Retinal pigment epithelial cell (primary cell): ENCODE results near the gene ADORA1.

Experiments used
- DNase-seq: peaks from one replicate; pipeline ENCODE4 v3.0.0-alpha.2; 2010; ENCODE audit warnings: low read depth
- H3K4me3 ChIP-seq: 2 replicates; pipeline ENCODE4 v1.5.1; 2011; ENCODE audit warnings: mild to moderate bottlenecking, low read length, control low read depth, moderate library complexity
- TF ChIP-seq, protein P1 (sequence below): conservative IDR thresholded peaks from 2 replicates; pipeline ENCODE4 v1.5.1; 2011; ENCODE audit warnings: low read depth, low read length, control low read depth, inconsistent platforms

ADORA1 gene

DNA sequence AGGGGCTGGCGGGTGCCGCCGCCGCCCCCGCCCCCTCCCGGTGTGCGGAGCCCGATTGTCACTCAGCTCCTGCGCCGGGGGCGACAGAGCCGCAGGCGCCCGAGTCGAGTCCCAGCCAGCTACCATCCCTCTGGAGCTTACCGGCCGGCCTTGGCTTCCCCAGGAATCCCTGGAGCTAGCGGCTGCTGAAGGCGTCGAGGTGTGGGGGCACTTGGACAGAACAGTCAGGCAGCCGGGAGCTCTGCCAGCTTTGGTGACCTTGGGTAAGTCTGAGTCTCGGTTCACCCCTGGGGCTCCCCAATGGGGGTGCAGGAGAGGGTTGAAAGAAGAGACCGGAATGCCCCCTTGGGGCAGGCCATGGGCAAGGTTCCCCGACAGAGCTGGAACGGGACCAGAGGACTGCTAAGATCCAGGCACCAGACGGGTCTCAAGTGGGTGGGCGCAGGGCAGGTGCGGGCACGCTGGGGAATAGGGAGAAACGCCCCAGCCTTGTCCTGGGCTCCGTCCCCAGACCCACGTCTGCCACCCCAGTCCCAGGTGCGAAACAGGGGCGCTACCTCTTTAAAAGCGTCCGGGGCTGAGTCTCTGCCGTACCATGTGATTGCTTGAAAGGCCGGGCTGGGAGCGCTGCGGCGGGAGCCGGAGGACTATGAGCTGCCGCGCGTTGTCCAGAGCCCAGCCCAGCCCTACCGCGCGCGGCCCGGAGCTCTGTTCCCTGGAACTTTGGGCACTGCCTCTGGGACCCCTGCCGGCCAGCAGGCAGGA lies at the start of gene ADORA1:
ADORA1 (plus strand) TSS at position 61 of the 765 bp plus-strand sequence. CDS start 1,116 bp downstream, outside the sequence.
- H3K4me3 ChIP-seq: peak within 1 kb of the TSS; percentile 55
- TF ChIP-seq, protein P1, sequence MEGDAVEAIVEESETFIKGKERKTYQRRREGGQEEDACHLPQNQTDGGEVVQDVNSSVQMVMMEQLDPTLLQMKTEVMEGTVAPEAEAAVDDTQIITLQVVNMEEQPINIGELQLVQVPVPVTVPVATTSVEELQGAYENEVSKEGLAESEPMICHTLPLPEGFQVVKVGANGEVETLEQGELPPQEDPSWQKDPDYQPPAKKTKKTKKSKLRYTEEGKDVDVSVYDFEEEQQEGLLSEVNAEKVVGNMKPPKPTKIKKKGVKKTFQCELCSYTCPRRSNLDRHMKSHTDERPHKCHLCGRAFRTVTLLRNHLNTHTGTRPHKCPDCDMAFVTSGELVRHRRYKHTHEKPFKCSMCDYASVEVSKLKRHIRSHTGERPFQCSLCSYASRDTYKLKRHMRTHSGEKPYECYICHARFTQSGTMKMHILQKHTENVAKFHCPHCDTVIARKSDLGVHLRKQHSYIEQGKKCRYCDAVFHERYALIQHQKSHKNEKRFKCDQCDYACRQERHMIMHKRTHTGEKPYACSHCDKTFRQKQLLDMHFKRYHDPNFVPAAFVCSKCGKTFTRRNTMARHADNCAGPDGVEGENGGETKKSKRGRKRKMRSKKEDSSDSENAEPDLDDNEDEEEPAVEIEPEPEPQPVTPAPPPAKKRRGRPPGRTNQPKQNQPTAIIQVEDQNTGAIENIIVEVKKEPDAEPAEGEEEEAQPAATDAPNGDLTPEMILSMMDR: peak; percentile 25
- DNase-seq: no peak

DNA sequence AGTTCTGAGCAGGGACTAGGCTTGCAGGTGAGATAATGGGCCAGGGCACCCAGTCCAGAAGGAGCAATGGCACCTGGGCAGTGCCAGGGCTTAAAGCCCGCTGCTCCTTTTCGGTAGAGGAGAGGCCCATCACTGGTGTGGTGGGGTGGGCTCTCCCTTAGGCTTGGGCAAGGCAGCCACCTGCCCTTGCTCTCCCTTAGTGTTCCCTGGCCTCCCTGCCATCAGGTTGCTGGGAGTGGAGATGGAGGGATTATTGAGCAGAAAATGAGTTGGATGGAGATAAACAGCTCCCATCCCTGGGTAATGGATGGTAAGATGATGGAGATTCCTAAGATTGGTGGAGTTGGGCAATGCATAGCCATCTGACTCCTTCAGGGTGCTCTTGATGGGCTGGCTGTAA lies 49.6 kb upstream of the ADORA1 start:
- TF ChIP-seq, protein P1: no peak
- DNase-seq: no peak
- no peak overlapping the region for H3K4me3 ChIP-seq

DNA sequence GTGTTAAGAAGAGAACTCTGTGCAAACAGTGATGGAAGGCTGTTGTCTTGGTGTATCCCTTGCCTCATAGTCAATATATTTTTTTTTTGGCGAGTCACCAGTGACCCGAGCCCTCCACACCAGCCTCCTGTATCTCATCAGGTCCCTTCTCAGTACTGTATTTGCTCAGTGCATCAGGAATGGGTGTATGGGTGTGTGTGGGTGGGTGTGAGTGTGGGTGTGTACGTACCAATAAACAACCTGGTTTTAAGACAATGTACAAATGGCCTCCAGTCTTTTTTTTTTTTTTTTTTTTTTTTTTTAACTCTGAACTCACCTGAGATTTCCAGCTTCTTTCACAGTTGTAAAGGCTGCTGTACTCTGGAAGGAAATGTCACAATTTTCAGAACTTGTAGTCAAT lies 49.0 kb upstream of the ADORA1 start:
- no peak for DNase-seq
- H3K4me3 ChIP-seq: no peak overlapping the region
- TF ChIP-seq, protein P1: no peak

DNA sequence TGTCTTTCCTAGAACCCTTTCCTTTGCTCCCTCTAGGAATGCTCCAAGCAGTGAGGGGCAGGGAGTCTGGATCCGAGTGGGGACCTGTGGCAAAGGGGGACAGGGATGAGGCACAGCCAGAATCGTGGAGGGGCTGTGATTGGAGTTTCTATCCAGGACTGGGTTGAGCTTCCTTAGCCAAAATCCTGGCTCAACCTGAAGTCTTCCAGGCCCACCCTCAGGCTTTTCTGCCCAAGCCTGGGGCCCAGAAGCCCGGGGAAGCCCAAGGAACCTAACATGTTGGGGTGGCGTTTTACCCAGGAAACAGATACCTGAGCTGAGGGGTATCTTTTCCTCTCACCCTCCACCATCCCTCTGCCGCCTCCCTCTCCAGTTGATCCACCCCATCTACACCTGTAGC lies 47.1 kb upstream of the ADORA1 start:
- DNase-seq: no peak
- no peak overlapping the region for H3K4me3 ChIP-seq
- TF ChIP-seq, protein P1: no peak

DNA sequence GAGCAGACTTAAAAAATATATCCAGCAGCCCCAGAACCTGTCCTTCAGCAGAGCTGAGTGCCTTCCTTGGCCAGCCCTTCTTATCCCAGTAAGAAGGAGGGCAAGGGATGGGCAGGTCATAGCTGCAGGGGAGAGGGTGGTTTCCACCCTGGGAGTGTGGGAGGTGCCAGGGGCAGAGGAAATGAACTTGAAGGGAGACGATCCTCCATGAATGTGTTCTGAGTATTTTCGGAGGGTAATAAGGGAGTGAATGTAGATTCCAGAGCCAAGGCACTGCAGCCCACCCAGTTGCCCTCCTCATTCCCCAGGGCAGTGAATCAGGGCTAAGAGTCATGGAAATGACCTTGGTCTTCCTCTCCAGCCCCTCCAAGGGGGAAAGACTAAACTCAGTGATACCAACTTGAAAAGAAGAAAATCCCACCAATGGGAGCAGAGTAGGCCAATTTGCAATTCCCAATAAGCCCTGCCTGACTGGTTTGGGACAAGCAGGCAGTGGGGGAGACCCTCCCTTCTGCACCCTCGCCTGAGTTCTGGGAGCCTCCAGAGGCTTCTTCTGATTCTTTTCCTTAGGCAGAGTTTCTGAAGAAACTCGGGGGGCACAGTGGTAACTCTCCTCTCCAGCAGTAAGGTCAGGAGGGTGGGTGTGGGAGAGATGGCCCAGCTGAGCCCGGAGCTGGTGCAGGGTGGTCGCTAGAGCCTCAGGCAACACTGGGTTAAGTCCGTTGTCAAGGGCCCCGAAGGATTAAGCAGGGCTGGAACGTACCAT lies 45.9 kb upstream of the ADORA1 start:
- H3K4me3 ChIP-seq: no peak overlapping the region
- TF ChIP-seq, protein P1: no peak
- no peak for DNase-seq

DNA sequence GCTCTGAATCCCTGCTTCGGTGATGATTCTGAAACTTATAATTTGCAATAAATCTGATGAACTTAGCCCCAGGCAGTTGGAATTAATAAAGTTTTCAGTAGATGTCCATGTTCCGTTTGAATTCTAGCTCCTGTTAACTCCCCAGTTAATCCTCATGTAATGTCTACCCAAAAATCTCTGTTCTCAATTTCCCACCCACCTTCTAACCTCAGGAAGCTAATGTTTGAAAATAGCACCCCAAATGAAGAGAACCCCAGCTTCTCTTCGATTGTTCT lies 45.4 kb upstream of the ADORA1 start:
- TF ChIP-seq, protein P1: no peak
- DNase-seq: no peak
- H3K4me3 ChIP-seq: no peak overlapping the region
